ENCODE results near the gene STK32B.
"Not testable (repeated sequence)": the region's sequence is repeated elsewhere in the genome, so short reads cannot be mapped to it uniquely, and the experiment has no call there.

Gene STK32B

GRCh38 chr4:5247735-5248134 is 196.5 kb downstream of the STK32B start:
- Histone ChIP-seq H3K4me2 (ENCODE audit: low read depth, low read length, poor library complexity, severe bottlenecking) (no peak overlapping the region), H3K9me2 (replicated peaks; ENCODE audit: low read depth, low read length) (no peaks in the 10 kb centered on the region), H2AFZ (ENCODE audit: low read length) (no peak overlapping the region), H3K27me3 (ENCODE audit: insufficient read depth, low read length, poor library complexity, severe bottlenecking) (no peaks in the 10 kb centered on the region), H3K9ac (ENCODE audit: low read depth, low read length, poor library complexity, severe bottlenecking) (no peak overlapping the region), H3K36me3 (ENCODE audit: insufficient read depth, low read length) (no peaks in the 10 kb centered on the region), H3K4me1 (ENCODE audit: insufficient read depth, low read length, poor library complexity, severe bottlenecking) (no peaks in the 10 kb centered on the region), H3F3A (ENCODE audit: low read depth) (no peaks in the 10 kb centered on the region), H3K9me3 (ENCODE audit: insufficient read depth, low read depth, low read length) (no peaks in the 10 kb centered on the region; the same call in 1 of the 2 replicates), H3K4me3 (ENCODE audit: low read length, poor library complexity, severe bottlenecking) (no peak overlapping the region), H4K20me1 (ENCODE audit: insufficient read depth, low read length, poor library complexity, severe bottlenecking) (no peaks in the 10 kb centered on the region), H3K79me2 (ENCODE audit: insufficient read depth, low read length) (no peaks in the 10 kb centered on the region)
- TF ChIP-seq, protein P1, sequence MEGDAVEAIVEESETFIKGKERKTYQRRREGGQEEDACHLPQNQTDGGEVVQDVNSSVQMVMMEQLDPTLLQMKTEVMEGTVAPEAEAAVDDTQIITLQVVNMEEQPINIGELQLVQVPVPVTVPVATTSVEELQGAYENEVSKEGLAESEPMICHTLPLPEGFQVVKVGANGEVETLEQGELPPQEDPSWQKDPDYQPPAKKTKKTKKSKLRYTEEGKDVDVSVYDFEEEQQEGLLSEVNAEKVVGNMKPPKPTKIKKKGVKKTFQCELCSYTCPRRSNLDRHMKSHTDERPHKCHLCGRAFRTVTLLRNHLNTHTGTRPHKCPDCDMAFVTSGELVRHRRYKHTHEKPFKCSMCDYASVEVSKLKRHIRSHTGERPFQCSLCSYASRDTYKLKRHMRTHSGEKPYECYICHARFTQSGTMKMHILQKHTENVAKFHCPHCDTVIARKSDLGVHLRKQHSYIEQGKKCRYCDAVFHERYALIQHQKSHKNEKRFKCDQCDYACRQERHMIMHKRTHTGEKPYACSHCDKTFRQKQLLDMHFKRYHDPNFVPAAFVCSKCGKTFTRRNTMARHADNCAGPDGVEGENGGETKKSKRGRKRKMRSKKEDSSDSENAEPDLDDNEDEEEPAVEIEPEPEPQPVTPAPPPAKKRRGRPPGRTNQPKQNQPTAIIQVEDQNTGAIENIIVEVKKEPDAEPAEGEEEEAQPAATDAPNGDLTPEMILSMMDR (conservative IDR thresholded peaks at IDR 0.05; ENCODE audit: low read length), result no peak
- no peak for TF ChIP-seq EZH2phosphoT487 (IDR thresholded peaks at IDR 0.05; ENCODE audit: borderline replicate concordance)

- Histone ChIP-seq H3K9me3 (ENCODE audit: insufficient read depth, low read depth, low read length) (no peaks in the 10 kb centered on the region; the same call in 1 of the 2 replicates), H4K20me1 (ENCODE audit: insufficient read depth, low read length, poor library complexity, severe bottlenecking) (no peaks in the 10 kb centered on the region), H3K9me2 (replicated peaks; ENCODE audit: low read depth, low read length) (no peaks in the 10 kb centered on the region), H3K4me2 (ENCODE audit: low read depth, low read length, poor library complexity, severe bottlenecking) (no peak overlapping the region), H3K4me1 (ENCODE audit: insufficient read depth, low read length, poor library complexity, severe bottlenecking) (no peaks in the 10 kb centered on the region), H2AFZ (ENCODE audit: low read length) (no peak overlapping the region), H3K36me3 (ENCODE audit: insufficient read depth, low read length) (no peaks in the 10 kb centered on the region), H3K27me3 (ENCODE audit: insufficient read depth, low read length, poor library complexity, severe bottlenecking) (no peaks in the 10 kb centered on the region), H3K79me2 (ENCODE audit: insufficient read depth, low read length) (no peaks in the 10 kb centered on the region), H3K9ac (ENCODE audit: low read depth, low read length, poor library complexity, severe bottlenecking) (no peak overlapping the region), H3K4me3 (ENCODE audit: low read length, poor library complexity, severe bottlenecking) (no peak overlapping the region), H3F3A (ENCODE audit: low read depth) (no peaks in the 10 kb centered on the region)
- no peak for TF ChIP-seq EZH2phosphoT487 (IDR thresholded peaks at IDR 0.05; ENCODE audit: borderline replicate concordance)
- TF ChIP-seq, protein P1 (conservative IDR thresholded peaks at IDR 0.05; ENCODE audit: low read length), result no peak
These were observed 198.4 kb downstream of the STK32B start for GRCh38 chr4:5249727-5250126.

- not testable (repeated sequence) for H3K36me3 ChIP-seq (ENCODE audit: insufficient read depth, low read length); H3K4me2 ChIP-seq (ENCODE audit: low read depth, low read length, poor library complexity, severe bottlenecking); H2AFZ ChIP-seq (ENCODE audit: low read length); H3K79me2 ChIP-seq (ENCODE audit: insufficient read depth, low read length); H3K9ac ChIP-seq (ENCODE audit: low read depth, low read length, poor library complexity, severe bottlenecking); H4K20me1 ChIP-seq (ENCODE audit: insufficient read depth, low read length, poor library complexity, severe bottlenecking); H3F3A ChIP-seq (ENCODE audit: low read depth); H3K9me2 ChIP-seq (replicated peaks; ENCODE audit: low read depth, low read length); H3K27me3 ChIP-seq (ENCODE audit: insufficient read depth, low read length, poor library complexity, severe bottlenecking); H3K4me3 ChIP-seq (ENCODE audit: low read length, poor library complexity, severe bottlenecking); H3K4me1 ChIP-seq (ENCODE audit: insufficient read depth, low read length, poor library complexity, severe bottlenecking); H3K9me3 ChIP-seq (ENCODE audit: insufficient read depth, low read depth, low read length)
These were observed 199.3 kb downstream of the STK32B start for GRCh38 chr4:5250536-5250935.

DNA sequence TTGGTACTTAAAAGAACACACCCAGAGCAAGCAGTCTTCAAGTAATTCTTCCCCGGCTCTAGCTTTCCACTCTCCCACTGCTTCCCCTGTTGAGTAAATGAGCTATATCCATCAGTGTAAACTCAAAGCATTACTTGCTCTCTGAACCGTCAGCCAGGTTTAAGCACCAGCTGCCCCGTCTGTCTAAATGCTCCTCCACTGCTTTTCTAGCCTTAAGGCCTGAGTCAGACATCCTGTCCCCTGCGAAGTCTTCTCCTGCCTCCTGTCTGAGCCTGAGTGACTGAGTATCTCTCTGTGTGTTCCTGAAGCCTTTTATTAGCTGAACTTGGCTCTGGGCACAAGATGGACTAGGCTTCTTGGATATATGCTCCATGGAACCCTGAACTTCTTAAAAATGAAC is 205.1 kb downstream of the STK32B start:
- no peaks in the 10 kb centered on the region for H4K20me1 ChIP-seq (ENCODE audit: insufficient read depth, low read length, poor library complexity, severe bottlenecking)
- no peak overlapping the region for H3K9ac ChIP-seq (ENCODE audit: low read depth, low read length, poor library complexity, severe bottlenecking)
- no peak overlapping the region for H3K4me2 ChIP-seq (ENCODE audit: low read depth, low read length, poor library complexity, severe bottlenecking)
- H3F3A ChIP-seq (ENCODE audit: low read depth), result no peaks in the 10 kb centered on the region
- no peaks in the 10 kb centered on the region for H3K9me2 ChIP-seq (replicated peaks; ENCODE audit: low read depth, low read length)
- no peaks in the 10 kb centered on the region for H3K27me3 ChIP-seq (ENCODE audit: insufficient read depth, low read length, poor library complexity, severe bottlenecking)
- no peaks in the 10 kb centered on the region for H3K36me3 ChIP-seq (ENCODE audit: insufficient read depth, low read length)
- H3K4me3 ChIP-seq (ENCODE audit: low read length, poor library complexity, severe bottlenecking), result no peak overlapping the region
- no peaks in the 10 kb centered on the region for H3K79me2 ChIP-seq (ENCODE audit: insufficient read depth, low read length)
- TF ChIP-seq EZH2phosphoT487 (IDR thresholded peaks at IDR 0.05; ENCODE audit: borderline replicate concordance), result no peak
- TF ChIP-seq, protein P1 (conservative IDR thresholded peaks at IDR 0.05; ENCODE audit: low read length), result no peak
- H3K4me1 ChIP-seq (ENCODE audit: insufficient read depth, low read length, poor library complexity, severe bottlenecking), result no peaks in the 10 kb centered on the region
- H3K9me3 ChIP-seq (ENCODE audit: insufficient read depth, low read depth, low read length), result peaks cover 8% of the 10 kb centered on the region; the same call in 1 of the 2 replicates
- H2AFZ ChIP-seq (ENCODE audit: low read length), result no peak overlapping the region

All from Loucy (cell line).